NCI-H128 (cell line): ENCODE data around the gene INAVA.
"Not testable (repeated sequence)": the region's sequence is repeated elsewhere in the genome, so short reads cannot be mapped to it uniquely, and the experiment has no call there.

ENCODE experiments used
- DNase-seq: peaks from one replicate; lab custom pipeline; 2025; ENCODE audit not compliant: unreplicated experiment; lab: John Stamatoyannopoulos, UW

The INAVA gene

GRCh38 chr1:200897259-200897658, 2.6 kb downstream of the INAVA start:
- no peak for DNase-seq

GRCh38 chr1:200899015-200899386, 4.3 kb downstream of the INAVA start:
- DNase-seq: no peak

- no peak for DNase-seq
Measured at GRCh38 chr1:200899451-200899915, 4.8 kb downstream of the INAVA start.

GRCh38 chr1:200899954-200900867, 5.5 kb downstream of the INAVA start:
- DNase-seq: no peak

GRCh38 chr1:200900877-200901276, 6.2 kb downstream of the INAVA start:
- no peak for DNase-seq

- DNase-seq: no peak
Measured at GRCh38 chr1:200901350-200901749, 6.7 kb downstream of the INAVA start.

- no peak for DNase-seq
Measured at GRCh38 chr1:200901796-200902444, 7.2 kb downstream of the INAVA start.

GRCh38 chr1:200903793-200904192, 9.1 kb downstream of the INAVA start:
- DNase-seq: no peak

GRCh38 chr1:200904772-200905171, 10.1 kb downstream of the INAVA start:
- no peak for DNase-seq

GRCh38 chr1:200905411-200906052, 10.8 kb downstream of the INAVA start:
- no peak for DNase-seq

- no peak for DNase-seq
Measured at GRCh38 chr1:200906491-200906890, 11.8 kb downstream of the INAVA start.

- no peak for DNase-seq
Measured at GRCh38 chr1:200907611-200908097, 13.0 kb downstream of the INAVA start.

- no peak for DNase-seq
Measured at GRCh38 chr1:200908191-200908868, 13.6 kb downstream of the INAVA start.

- DNase-seq: no peak
Measured at GRCh38 chr1:200909071-200909470, 14.4 kb downstream of the INAVA start.

- no peak for DNase-seq
Measured at GRCh38 chr1:200909757-200910239, 15.1 kb downstream of the INAVA start.

GRCh38 chr1:200911361-200911760, 16.7 kb downstream of the INAVA start:
- DNase-seq: no peak

- DNase-seq: not testable (repeated sequence)
Measured at GRCh38 chr1:200911936-200912335, 17.2 kb downstream of the INAVA start.

- DNase-seq: no peak
Measured at GRCh38 chr1:200912737-200913407, 18.2 kb downstream of the INAVA start.

- no peak for DNase-seq
Measured at GRCh38 chr1:200916152-200916551, 21.5 kb downstream of the INAVA start.

- DNase-seq: no peak
Measured at GRCh38 chr1:200916681-200917080, 22.0 kb downstream of the INAVA start.
